Fibroblast of skin of left biceps (primary cell): ENCODE results near the gene NKAIN2.

ENCODE experiments used
- DNase-seq, 2 experiments: peaks; one replicate each; pipeline ENCODE4 v3.0.0-alpha.2; 2013; ENCODE audit warnings: low read depth in 2 of 2

The NKAIN2 gene

GRCh38 chr6:124822204-124822613 lies 1018.5 kb downstream of the NKAIN2 start:
- DNase-seq, result no peak

DNA sequence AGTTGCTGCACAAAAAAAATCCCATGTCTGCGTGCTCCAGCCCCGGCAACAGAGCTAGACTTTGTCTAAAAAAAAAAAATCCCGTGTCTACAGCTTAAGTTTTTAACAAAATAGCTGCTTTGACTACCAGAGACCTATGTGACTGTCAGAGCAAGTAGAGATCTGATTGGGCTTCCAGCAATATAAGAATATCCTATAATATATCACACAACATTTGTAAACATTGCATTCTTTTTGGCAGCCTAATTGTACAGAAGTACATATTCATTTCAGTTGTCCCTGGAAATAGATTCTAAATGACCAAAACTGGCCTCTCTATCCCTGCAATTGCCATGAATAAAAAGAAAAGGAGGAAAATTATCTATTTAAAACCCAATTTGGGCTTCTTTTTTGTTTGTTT lies 1019.1 kb downstream of the NKAIN2 start:
- no peak for DNase-seq

DNA sequence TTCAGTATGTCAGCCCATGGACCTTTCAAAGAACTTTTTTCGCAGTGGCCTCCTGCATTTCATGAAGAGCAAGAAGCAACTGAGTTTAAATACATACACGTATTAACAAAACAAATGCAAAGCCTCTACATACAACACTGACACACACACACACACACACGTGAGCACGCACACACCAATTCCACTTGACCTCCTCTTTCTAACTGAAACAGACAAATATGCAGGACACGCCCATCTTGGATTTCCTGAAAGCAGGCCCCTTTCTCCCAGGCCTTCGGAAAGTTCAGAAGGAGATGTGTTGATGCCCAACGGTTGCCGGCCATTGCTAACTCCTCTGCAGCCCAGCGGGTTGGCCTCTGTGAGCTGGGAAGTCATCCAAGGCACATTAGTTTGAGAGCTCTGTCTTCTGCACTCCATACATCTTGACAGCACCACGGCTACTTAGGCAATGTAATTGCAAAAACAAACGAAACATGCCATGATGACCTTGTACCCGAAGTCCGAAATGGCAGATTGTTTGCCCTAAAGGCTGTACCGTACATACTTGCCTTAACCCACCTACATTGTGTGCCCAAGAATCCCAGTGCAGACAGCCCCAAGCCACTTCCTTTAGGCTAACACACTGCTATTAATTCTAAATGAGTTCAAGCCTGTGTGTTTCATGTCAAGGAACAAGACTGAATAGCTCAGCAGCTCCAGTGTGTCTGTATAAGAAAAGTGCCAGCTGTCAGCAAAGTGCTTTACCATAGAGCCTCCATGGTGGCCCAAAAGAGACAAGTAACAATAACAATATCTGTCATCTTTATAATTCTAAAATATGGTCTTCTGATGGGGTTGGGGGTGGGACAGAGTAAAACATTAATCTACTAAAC lies 1019.8 kb downstream of the NKAIN2 start:
- DNase-seq, result no peak

DNA sequence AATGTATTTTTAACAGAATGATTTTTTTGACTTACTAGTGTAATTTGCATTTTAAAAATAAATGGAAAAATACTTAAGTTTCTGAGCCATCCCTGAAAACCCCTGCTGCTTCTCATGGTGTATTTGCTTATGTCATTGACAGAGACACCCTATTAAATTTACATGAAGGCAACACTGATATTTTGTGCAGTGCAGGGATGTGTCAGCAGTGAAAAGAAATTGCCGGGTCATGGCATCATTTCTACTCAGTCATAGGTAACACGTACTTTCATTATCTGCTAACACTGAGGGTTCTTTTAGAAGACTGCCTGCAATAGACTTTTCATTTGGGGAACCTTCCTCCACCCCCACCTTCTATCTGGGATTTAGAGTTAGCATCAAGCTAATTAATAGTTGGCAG lies 1021.9 kb downstream of the NKAIN2 start:
- no peak for DNase-seq

GRCh38 chr6:124829822-124830221 lies 1026.2 kb downstream of the NKAIN2 start:
- no peak for DNase-seq

DNA sequence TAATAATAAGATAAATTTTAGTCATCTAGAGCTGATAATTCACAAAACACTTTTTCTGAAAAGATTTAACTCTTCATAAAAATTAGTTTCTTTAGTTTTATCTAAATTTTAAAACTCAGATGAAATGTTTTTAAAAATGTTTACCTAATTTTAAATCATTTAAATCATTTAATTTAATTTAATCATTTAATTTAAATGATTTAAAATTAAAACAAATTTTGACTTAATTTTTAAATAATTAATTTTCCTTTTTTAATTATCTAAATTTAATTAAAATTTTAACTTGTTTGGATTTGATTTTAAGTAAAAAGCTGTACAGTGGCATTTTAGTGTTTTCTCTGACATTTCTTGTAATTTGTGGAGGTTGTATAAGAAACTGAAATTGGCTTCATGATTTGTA lies 1026.8 kb downstream of the NKAIN2 start:
- no peak for DNase-seq

GRCh38 chr6:124854338-124854922 lies 1050.8 kb downstream of the NKAIN2 start:
- DNase-seq, result no peak

GRCh38 chr6:124857746-124858145 lies 1054.1 kb downstream of the NKAIN2 start:
- DNase-seq, result no peak

DNA sequence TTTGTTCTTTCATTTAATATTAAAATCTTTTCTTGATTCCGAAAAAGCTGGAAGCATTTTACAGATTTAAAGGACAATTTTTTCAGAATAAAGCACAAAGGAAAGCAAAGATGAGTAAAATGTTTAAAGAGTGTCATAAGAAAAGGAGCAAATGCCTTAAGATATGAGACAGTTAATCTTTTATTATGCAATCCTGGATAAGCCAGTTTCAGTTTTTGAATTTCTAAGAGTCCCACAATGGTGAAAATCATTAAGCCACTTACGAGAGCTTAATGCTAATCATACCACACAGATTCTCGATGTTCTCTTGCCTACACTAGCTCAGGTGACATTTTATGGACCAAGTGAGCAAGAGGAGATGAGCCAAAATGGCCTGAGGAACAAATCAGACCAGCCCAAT lies 1054.9 kb downstream of the NKAIN2 start:
- DNase-seq, result no peak

DNA sequence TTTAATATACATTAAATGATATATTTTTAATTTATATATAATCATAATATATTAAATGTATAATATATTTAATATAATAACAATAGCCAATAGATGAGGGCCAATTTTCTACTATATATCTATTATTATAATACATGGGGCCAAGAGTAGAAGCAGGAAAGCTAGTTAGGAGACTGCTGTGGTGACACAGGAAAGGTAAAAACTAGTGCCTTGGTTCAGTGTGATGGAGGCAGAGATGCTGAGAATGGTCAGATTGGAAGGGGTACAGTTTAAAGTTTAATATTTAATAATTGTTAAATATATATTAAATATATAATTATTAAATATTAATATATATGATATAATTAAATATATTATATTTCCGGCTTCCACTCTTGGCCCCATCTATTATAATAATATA lies 1055.7 kb downstream of the NKAIN2 start:
- DNase-seq, result no peak

DNA sequence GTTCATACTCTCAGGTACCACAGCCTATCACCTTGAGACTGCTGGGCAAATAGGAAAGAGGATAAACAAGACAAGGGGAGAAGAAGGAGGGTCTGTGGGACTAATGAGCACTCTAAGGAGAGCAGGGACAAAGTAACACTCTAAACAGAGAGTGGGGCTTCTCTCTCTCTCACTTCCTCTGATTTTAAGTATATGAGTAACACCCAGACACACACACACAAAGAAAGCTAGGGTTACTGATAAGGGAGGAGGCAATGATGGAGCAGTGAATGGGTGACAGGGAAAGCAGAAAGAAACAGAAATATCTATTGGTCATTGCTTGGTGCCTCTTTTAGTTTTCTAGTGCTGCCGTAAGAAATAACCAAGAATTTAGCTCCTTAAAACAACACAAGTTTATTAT lies 1062.4 kb downstream of the NKAIN2 start:
- no peak for DNase-seq

GRCh38 chr6:124867121-124867520 lies 1063.5 kb downstream of the NKAIN2 start:
- no peak for DNase-seq

DNA sequence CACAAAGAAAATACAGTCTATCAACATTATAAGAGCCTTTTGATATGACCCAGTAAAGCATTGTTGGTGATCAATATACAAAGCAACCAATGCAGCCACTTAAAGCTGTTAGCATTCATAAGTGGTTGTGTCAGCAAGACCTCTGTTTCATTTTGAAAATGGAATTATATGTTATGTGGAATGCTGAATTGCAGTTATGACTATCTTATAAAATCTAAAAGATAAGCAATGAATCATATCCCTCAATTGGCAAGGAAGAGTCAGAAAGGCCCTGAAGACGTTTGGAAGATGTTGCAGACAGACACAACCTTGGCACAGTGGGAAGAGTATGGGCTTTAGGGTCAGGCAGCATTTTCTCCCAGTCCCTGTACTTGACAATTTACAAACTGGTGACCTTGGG lies 1064.8 kb downstream of the NKAIN2 start:
- DNase-seq, result no peak

GRCh38 chr6:124869416-124869815 lies 1065.8 kb downstream of the NKAIN2 start:
- DNase-seq, result no peak

DNA sequence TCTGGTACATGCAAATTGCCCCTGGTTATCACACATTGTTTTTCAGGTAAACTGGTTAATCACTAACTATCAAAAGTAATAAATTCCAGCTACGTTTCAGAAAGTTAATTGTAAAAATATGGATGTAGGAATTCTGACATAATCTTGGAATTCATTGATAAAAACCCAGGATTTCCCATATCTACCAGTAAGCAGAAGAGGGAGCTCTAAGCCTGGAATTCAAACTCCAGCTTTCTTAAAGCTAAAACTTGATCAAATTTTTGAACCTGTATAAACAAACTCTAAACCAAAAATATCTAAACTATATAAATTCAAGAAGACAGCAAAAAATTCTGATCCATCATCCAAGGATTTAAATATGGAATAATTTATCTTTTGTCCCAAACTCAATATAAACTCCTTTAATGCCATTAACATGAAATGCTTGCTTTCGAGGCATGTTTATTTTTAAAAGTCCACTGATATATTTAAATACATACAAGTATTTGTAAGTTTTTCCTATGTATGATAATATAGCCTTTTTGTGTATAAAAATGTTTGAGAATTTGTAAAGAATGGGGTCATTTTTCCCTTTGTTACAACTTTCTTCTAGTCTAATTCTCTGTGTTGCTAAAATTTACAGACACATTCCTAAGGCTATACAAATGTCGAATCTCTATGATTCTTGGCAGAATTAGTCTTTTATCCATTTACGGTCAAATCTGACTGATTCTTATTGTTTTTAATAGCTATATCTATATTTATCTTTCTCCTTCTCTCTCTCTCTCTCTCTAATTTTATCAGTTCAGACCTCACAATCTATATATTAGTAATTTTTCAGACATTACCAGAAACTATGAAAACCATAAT lies 1067.2 kb downstream of the NKAIN2 start:
- DNase-seq, result no peak

DNA sequence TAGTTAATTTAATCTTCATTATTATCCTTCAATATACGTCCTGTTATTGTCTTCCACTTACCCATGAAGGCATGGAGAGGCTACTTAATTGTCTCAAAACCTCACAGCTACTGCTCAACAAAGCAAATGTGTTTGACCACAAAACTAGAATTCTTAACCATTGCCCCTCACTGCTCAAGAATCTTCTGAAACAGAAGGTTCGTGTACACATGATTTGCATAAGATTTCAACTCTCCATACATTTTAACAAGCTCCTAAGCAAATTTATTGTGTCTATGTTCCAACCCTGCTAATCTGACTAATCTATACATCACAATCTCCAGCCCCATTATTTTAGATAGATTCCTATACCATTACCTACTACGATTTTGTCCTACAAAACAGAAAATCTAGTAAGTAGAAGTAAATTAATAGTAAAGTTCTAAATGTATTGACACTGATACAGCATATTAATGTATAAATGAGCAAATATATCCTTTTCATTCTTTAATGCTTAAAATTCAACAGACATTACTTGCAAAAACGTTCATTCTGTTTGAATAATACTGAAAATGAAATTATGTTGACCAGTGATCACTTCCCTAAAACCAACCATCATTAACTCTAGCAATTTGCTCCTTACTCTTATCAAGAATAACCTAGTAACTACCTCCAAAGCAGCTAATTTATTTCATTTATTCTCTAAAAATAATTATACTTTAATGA lies 1068.8 kb downstream of the NKAIN2 start:
- no peak for DNase-seq

- DNase-seq, result no peak
Observed at GRCh38 chr6:124873066-124873410, 1069.4 kb downstream of the NKAIN2 start.
